Activated naive CD8-positive, alpha-beta T cell treated with anti-CD3 and anti-CD28 coated beads for 36 hours (primary cell): ENCODE data around the gene TBCC. TPM values are rescaled to one million over a fixed set of nuclear protein-coding genes. Genes with fewer than 3 reads are reported as not detected.

Source experiments
- DNase-seq: peaks from one replicate; pipeline ENCODE4 v3.0.0; 2021
- H3K27ac Mint-ChIP-seq: one replicate; pipeline ENCODE4 v1.8.0; 2022; ENCODE audit warnings: mild to moderate bottlenecking, moderate library complexity, mixed read lengths
- H3K27me3 Mint-ChIP-seq: one replicate; pipeline ENCODE4 v1.8.0; 2022; ENCODE audit warnings: mild to moderate bottlenecking, mixed read lengths
- H3K36me3 Mint-ChIP-seq: one replicate; pipeline ENCODE4 v1.8.0; 2021; ENCODE audit warnings: mild to moderate bottlenecking, mixed read lengths
- H3K4me1 Mint-ChIP-seq: one replicate; pipeline ENCODE4 v1.8.0; 2021; ENCODE audit warnings: mixed read lengths
- H3K4me3 Mint-ChIP-seq: one replicate; pipeline ENCODE4 v1.8.0; 2022; ENCODE audit warnings: mild to moderate bottlenecking, moderate library complexity, mixed read lengths
- H3K9me3 Mint-ChIP-seq: one replicate; pipeline ENCODE4 v1.8.0; 2022; ENCODE audit warnings: mixed read lengths
- total RNA-seq, 2 experiments: library from RNA; stranded (reverse); gene quantifications; one replicate each; pipeline ENCODE4 v1.2.3, GENCODE V29; 2021

Gene TBCC
- 10 to 100 TPM; 16.8 to 18.3 TPM for total RNA-seq

GRCh38 chr6:42745640-42746462 lies at the start of gene TBCC:
TBCC (minus strand) TSS chr6:42746103; CDS start chr6:42746073, 30 bp downstream.
- peak; percentile 91 for DNase-seq
- peak within 1 kb of the TSS; percentile 100 for H3K4me3 Mint-ChIP-seq
- peaks cover 3% of the 10 kb centered on the region for H3K9me3 Mint-ChIP-seq
- H3K27me3 Mint-ChIP-seq = no peaks in the 10 kb centered on the region
- H3K4me1 Mint-ChIP-seq = peaks cover 26% of the 10 kb centered on the region
- peaks cover 34% of the 10 kb centered on the region for H3K36me3 Mint-ChIP-seq
- H3K27ac Mint-ChIP-seq = peak within 1 kb of the TSS; percentile 100

GRCh38 chr6:42795651-42796050 lies 49.7 kb upstream of the TBCC start:
- Mint-ChIP-seq H3K36me3 (peaks cover 6% of the 10 kb centered on the region), H3K4me1 (peaks cover 16% of the 10 kb centered on the region), H3K9me3 (no peaks in the 10 kb centered on the region), H3K27me3 (no peaks in the 10 kb centered on the region), H3K4me3 (no peak overlapping the region), H3K27ac (no peak overlapping the region)
- no peak for DNase-seq

GRCh38 chr6:42791706-42792320 lies 45.9 kb upstream of the TBCC start:
- Mint-ChIP-seq H3K36me3 (peaks cover 21% of the 10 kb centered on the region), H3K4me1 (peaks cover 30% of the 10 kb centered on the region), H3K27me3 (no peaks in the 10 kb centered on the region), H3K9me3 (peaks cover 4% of the 10 kb centered on the region), H3K4me3 (no peak overlapping the region), H3K27ac (no peak overlapping the region)
- DNase-seq = no peak

- no peak for DNase-seq
These were observed 44.8 kb upstream of the TBCC start for GRCh38 chr6:42790549-42791181.

GRCh38 chr6:42788671-42789070 lies 42.8 kb upstream of the TBCC start:
- no peak for DNase-seq
- peaks cover 4% of the 10 kb centered on the region for H3K9me3 Mint-ChIP-seq
- H3K4me3 Mint-ChIP-seq = no peak overlapping the region
- H3K27ac Mint-ChIP-seq = peak overlapping the region; percentile 10
- peaks cover 35% of the 10 kb centered on the region for H3K36me3 Mint-ChIP-seq
- peaks cover 29% of the 10 kb centered on the region for H3K4me1 Mint-ChIP-seq
- no peaks in the 10 kb centered on the region for H3K27me3 Mint-ChIP-seq

More at GRCh38 chr6:42790549-42791181, 44.8 kb upstream of the TBCC start:
- Mint-ChIP-seq H3K27me3 (no peaks in the 10 kb centered on the region), H3K9me3 (peaks cover 4% of the 10 kb centered on the region), H3K36me3 (peaks cover 21% of the 10 kb centered on the region), H3K4me3 (no peak overlapping the region), H3K27ac (peak overlapping the region; percentile 60), H3K4me1 (peaks cover 22% of the 10 kb centered on the region)

- no peak for DNase-seq
- H3K4me1 Mint-ChIP-seq = peaks cover 29% of the 10 kb centered on the region
- no peak overlapping the region for H3K27ac Mint-ChIP-seq
- H3K4me3 Mint-ChIP-seq = no peak overlapping the region
- H3K9me3 Mint-ChIP-seq = peaks cover 4% of the 10 kb centered on the region
- peaks cover 36% of the 10 kb centered on the region for H3K36me3 Mint-ChIP-seq
- no peaks in the 10 kb centered on the region for H3K27me3 Mint-ChIP-seq
These were observed 41.2 kb upstream of the TBCC start for GRCh38 chr6:42787063-42787472.

- peaks cover 29% of the 10 kb centered on the region for H3K4me1 Mint-ChIP-seq
- peaks cover 4% of the 10 kb centered on the region for H3K9me3 Mint-ChIP-seq
- H3K36me3 Mint-ChIP-seq = peaks cover 36% of the 10 kb centered on the region
- no peaks in the 10 kb centered on the region for H3K27me3 Mint-ChIP-seq
- DNase-seq = no peak
- H3K27ac Mint-ChIP-seq = no peak overlapping the region
- H3K4me3 Mint-ChIP-seq = no peak overlapping the region
These were observed 40.7 kb upstream of the TBCC start for GRCh38 chr6:42786525-42786985.

- H3K4me1 Mint-ChIP-seq = peaks cover 30% of the 10 kb centered on the region
- no peak overlapping the region for H3K4me3 Mint-ChIP-seq
- DNase-seq = no peak
- H3K36me3 Mint-ChIP-seq = peaks cover 31% of the 10 kb centered on the region
- no peaks in the 10 kb centered on the region for H3K27me3 Mint-ChIP-seq
- peaks cover 4% of the 10 kb centered on the region for H3K9me3 Mint-ChIP-seq
- H3K27ac Mint-ChIP-seq = peak overlapping the region; percentile 99
These were observed 39.0 kb upstream of the TBCC start for GRCh38 chr6:42784717-42785498.

GRCh38 chr6:42783876-42784642 lies 38.2 kb upstream of the TBCC start:
- H3K27me3 Mint-ChIP-seq = no peaks in the 10 kb centered on the region
- no peak for DNase-seq
- peaks cover 30% of the 10 kb centered on the region for H3K4me1 Mint-ChIP-seq
- peaks cover 4% of the 10 kb centered on the region for H3K9me3 Mint-ChIP-seq
- no peak overlapping the region for H3K4me3 Mint-ChIP-seq
- H3K27ac Mint-ChIP-seq = peak overlapping the region; percentile 99
- H3K36me3 Mint-ChIP-seq = peaks cover 28% of the 10 kb centered on the region

GRCh38 chr6:42783177-42783875 lies 37.4 kb upstream of the TBCC start:
- Mint-ChIP-seq H3K27me3 (no peaks in the 10 kb centered on the region), H3K9me3 (no peaks in the 10 kb centered on the region), H3K27ac (peak overlapping the region; percentile 99), H3K36me3 (peaks cover 21% of the 10 kb centered on the region), H3K4me1 (peaks cover 26% of the 10 kb centered on the region), H3K4me3 (no peak overlapping the region)
- peak; percentile 79 for DNase-seq

- Mint-ChIP-seq H3K4me3 (peak overlapping the region; percentile 94), H3K27me3 (no peaks in the 10 kb centered on the region), H3K4me1 (peaks cover 29% of the 10 kb centered on the region), H3K9me3 (no peaks in the 10 kb centered on the region), H3K36me3 (peaks cover 18% of the 10 kb centered on the region), H3K27ac (peak overlapping the region; percentile 99)
- DNase-seq = peak; percentile 74
These were observed 36.8 kb upstream of the TBCC start for GRCh38 chr6:42782689-42783176.

- Mint-ChIP-seq H3K27ac (peak within 1 kb of the TSS; percentile 99), H3K4me3 (peak within 1 kb of the TSS; percentile 94), H3K9me3 (no peaks in the 10 kb centered on the region), H3K4me1 (peaks cover 36% of the 10 kb centered on the region), H3K27me3 (no peaks in the 10 kb centered on the region), H3K36me3 (peaks cover 18% of the 10 kb centered on the region)
- DNase-seq = peak; percentile 78
These were observed 36.1 kb upstream of the TBCC start, which contains the start of gene BICRAL for GRCh38 chr6:42781796-42782688. BICRAL (plus strand) TSS chr6:42782052; CDS start chr6:42822023, 39,971 bp downstream.

GRCh38 chr6:42781546-42781795 lies 35.6 kb upstream of the TBCC start:
- no peak for DNase-seq
- Mint-ChIP-seq H3K9me3 (no peaks in the 10 kb centered on the region), H3K27ac (peak overlapping the region; percentile 99), H3K4me3 (peak overlapping the region; percentile 67), H3K27me3 (no peaks in the 10 kb centered on the region), H3K4me1 (peaks cover 42% of the 10 kb centered on the region), H3K36me3 (peaks cover 21% of the 10 kb centered on the region)
